SKM-1 treated with dmso at 0.1 percent for 144 hours (cell line): ENCODE results near the gene FAH.
"Not testable (repeated sequence)": the region's sequence is repeated elsewhere in the genome, so short reads cannot be mapped to it uniquely, and the experiment has no call there.

Experiments used
- DNase-seq: peaks from one replicate; lab custom pipeline; 2025; ENCODE audit not compliant: unreplicated experiment; lab: John Stamatoyannopoulos, UW

FAH gene

DNA sequence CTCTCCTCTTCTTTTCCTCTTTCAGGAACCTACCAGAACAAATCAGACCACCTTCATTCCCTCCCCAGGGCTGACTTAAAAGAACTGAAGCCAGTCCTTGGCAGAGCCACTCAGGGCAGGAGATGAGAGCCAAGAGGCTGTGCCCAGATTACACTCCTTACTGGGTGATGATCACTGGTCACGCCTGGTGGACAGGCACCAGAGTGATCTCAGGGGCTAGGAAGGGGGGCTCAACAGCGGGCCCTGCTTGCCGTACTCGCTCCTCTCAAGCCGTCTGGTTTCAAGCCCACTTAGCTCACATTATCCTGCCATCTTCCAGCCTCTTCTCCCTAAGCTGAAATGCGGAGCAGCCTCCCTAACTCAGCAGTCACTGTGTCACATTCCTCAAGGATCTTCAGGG, 1.7 kb upstream of the FAH start:
- DNase-seq: no peak

- no peak for DNase-seq
Observed at GRCh38 chr15:80151576-80151975, 1.2 kb upstream of the FAH start.

GRCh38 chr15:80152180-80152895, 461 bp upstream of the FAH start:
- peak; percentile 93 for DNase-seq

DNA sequence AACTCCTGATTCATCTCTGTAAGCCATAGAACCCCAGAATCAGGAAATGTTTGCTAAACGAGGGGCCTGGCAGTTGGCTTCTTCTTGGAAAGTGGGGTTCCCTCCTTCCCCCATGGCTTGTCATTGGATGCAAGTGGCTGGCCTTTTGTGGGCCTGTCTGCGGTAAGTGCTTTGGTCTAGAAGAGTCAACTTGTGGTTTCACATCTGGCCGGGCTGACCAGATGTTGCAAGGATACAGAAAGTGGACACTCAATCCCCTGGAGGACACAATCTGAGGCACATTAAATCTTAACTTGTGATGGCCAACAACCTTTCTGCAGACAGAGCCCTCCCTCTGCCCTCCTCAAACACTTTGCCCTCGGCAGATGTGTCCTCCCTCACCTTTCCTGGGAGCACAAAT, 1.1 kb downstream of the FAH start:
- DNase-seq: no peak

DNA sequence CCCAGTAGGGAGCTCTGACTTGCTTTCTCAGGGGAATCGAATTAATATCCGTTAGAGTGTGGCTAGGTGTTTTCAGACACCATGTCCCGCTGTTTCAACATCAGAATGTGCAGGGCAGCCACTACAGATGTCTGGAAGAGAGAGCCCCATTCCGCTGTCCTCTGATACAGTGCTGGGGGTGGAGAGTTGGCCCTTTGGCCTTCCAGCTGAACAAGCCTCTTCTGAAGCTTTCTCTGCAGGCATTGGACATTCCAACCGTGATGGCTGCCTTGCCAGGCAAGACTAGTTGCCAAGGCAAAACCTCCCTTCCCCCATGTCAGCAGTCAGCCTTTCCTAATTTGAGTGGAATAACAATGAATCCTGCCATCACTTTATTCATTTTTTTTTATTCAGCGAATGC, 1.5 kb downstream of the FAH start:
- DNase-seq: no peak

DNA sequence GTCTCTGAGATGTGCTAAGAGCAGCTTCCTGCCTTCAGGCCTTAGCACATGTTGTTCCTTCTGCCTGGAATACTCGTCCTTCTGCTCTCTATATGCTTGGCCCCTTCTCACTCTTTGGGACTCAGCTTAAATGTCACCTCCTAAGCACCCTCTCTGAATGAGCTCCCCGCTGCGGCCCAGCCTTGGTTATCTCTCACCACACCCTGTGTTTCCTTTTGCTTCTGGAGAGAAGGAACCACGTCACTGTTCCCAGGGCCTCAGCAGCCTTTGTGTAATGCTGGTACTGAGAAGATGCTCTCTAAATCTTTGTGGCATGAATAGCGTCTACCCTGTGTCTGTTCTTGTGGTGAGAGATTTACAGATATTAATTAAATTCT, 2.2 kb downstream of the FAH start:
- no peak for DNase-seq

- not testable (repeated sequence) for DNase-seq
Observed at GRCh38 chr15:80155378-80156175, 2.8 kb downstream of the FAH start.

DNA sequence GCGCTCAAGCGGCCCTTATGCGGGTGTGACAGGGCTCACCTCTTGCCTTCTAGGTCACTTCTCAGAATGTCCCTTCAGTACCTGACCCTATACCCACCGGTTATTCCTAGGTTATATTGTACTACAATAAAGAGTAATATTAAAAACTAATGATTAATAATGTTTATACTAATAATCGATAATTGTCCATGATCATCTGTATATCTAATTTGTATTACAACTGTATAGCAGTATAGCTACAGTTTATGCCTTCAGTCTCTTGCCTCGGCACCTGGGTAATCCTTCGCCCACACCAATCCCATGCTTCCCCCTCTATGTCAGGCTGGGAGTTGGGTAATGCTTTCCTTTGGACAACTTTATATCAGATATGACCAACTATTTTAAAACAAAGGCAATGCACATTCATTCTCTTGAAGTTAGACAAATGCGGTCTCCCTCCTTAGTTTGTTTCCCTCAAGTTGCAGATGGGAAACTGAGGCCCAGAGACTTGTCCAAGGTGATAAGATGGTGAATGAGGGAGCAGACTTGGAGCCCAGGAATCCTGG, 3.4 kb downstream of the FAH start:
- DNase-seq: no peak

DNA sequence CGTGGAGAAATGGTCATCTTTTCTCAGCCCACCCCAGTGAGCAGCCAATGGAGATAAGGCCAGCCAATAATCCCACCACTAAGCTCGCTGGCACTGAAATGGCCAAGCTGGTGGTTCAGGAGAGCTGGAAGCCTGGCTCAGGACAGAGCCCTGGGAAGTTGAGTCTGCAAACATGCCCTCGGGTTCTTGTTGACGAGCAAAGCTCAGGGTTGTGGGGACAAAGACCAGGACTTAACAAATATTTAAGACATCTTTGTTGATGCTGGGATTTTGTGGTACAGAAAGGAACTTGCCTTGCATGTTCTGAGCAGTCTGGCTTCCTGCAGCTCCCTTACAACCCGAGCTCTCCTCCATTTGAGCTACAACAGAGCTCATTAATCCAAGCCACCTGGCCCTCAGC, 4.4 kb downstream of the FAH start:
- no peak for DNase-seq

DNA sequence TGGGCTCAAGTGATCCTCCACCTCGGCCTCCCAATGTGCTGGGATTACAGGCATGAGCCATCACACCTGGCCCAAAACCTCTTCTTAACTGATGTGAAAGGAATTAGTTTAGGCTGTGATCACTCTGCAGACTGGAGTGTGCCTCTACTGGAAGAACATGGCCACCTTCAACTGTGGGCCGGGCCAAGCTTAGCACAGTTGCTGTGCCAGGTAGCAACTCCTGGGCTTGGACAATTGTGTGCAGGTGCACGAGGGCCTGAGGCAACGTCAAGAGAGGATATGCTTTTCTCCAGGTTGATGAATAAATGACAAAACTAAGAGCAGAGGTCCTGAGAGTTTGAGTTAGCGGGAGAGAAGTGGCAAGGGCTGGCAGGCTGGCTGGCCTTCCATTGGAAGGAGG, 6.5 kb downstream of the FAH start:
- no peak for DNase-seq

GRCh38 chr15:80159811-80160569, 7.2 kb downstream of the FAH start:
- DNase-seq: no peak

GRCh38 chr15:80160570-80161156, 7.9 kb downstream of the FAH start:
- DNase-seq: peak; percentile 97

- DNase-seq: no peak
Observed at GRCh38 chr15:80161468-80162016, 8.7 kb downstream of the FAH start.

GRCh38 chr15:80162059-80162554, 9.3 kb downstream of the FAH start:
- DNase-seq: no peak

GRCh38 chr15:80163217-80163616, 10.4 kb downstream of the FAH start:
- no peak for DNase-seq

GRCh38 chr15:80163897-80164296, 11.1 kb downstream of the FAH start:
- no peak for DNase-seq

DNA sequence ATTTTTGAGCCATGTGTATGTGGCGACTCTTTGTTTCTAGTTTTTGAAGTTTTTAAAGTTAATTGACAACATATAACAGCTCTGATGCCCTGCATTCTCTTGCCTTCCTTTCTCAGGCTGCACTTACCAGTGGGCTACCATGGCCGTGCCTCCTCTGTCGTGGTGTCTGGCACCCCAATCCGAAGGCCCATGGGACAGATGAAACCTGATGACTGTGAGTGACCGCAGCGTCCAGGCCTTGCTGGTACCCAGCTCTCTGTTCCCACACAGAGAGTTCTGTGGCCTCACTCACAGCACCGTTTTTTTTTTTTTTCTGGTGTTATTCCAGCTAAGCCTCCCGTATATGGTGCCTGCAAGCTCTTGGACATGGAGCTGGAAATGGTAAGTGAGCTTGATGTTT, 15.1 kb downstream of the FAH start:
- no peak for DNase-seq

GRCh38 chr15:80168421-80168820, 15.6 kb downstream of the FAH start:
- DNase-seq: no peak

DNA sequence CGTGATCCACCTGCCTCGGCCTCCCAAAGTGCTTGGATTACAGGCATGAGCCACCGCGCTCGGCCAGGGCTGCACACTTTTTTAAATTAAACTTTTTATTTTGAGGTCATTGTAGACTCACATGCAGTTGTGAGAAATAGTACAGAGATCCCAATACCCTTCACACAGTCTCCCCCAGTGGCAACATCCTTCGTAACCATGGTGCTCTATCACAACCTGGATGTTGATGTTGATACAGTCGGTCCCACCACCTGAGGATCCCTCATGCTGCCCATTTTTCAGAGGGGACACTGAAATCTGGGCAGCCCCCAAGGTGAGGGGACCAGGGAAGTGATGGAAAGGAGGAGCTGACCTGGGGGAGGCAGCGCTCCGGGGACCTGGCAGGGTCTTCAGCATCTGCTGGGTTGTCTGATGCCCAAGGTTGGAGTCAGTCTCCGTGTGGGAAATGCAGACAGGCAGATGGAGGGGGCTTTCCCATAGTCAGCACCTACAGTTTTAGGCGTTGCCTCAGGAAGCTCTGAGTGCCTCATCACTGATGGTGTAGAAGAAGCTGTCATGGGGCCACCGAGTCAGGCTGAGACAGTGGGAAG, 17.1 kb downstream of the FAH start:
- DNase-seq: no peak

DNA sequence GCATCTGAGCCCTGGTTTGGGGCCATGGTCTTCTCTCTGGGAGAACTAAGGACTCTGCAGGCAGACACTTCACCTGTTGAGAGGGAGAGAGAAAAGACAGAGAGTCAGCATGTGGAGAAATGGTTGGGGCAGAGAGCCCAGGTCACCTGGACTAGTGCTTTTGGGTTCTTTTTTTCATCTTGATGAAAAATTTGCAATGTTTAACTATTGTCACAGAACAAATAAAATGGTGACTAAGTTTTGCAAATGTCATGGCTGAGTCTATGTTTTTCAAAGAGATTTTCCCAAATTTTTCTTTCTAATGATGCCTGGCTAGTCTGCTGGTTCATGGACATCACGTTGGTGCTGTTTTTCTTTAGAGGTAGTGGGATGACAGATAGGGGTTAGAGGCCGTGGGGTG, 17.8 kb downstream of the FAH start:
- DNase-seq: no peak
